SK-N-SH (cell line): Measurements from ENCODE around the gene ZC3H10.

Experiments
- CTCF ChIP-seq: fragments of 200-600 bp; sonication (generic); IDR thresholded peaks from 2 replicates; pipeline ENCODE4 v1.6.1; 2017; ENCODE audit warnings: antibody characterized with exemption, mild to moderate bottlenecking, moderate library complexity
- FOXM1 ChIP-seq: IDR thresholded peaks from 2 replicates; pipeline ENCODE4 v1.4.0; 2012; ENCODE audit warnings: low read depth, mild to moderate bottlenecking
- JUND ChIP-seq: IDR thresholded peaks from 2 replicates; pipeline ENCODE4 v1.4.0; 2012
- POLR2AphosphoS5 ChIP-seq: IDR thresholded peaks from 2 replicates; pipeline ENCODE4 v1.6.1; 2012; ENCODE audit warnings: low read depth, low read length
- RFX5 ChIP-seq: IDR thresholded peaks from 2 replicates; pipeline ENCODE4 v1.6.1; 2012; ENCODE audit warnings: mild to moderate bottlenecking, improper control_type of control experiment, low read length
- TAF1 ChIP-seq: IDR thresholded peaks from 2 replicates; pipeline ENCODE4 v1.6.1; 2012; ENCODE audit warnings: low read depth, mild to moderate bottlenecking, low read length, moderate library complexity, borderline replicate concordance

- TF ChIP-seq CTCF (no peak), FOXM1 (no peak), POLR2AphosphoS5 (no peak), TAF1 (no peak), JUND (no peak), RFX5 (no peak)
These were observed 17.0 kb upstream of the ZC3H10 start for GRCh38 chr12:56101045-56101444.
